Fibroblast of mammary gland (primary cell): ENCODE data around the gene RGS17.
"Not testable (repeated sequence)": the region's sequence is repeated elsewhere in the genome, so short reads cannot be mapped to it uniquely, and the experiment has no call there.

Experiments
- DNase-seq: peaks from one replicate; pipeline ENCODE4 v3.0.0-alpha.2; 2010; ENCODE audit warnings: low read depth
- H3K4me3 ChIP-seq: 2 replicates; pipeline ENCODE4 v1.5.1; 2011; ENCODE audit warnings: low read depth, mild to moderate bottlenecking, low read length, moderate library complexity; ENCODE audit not compliant: control insufficient read depth
- CTCF ChIP-seq: conservative IDR thresholded peaks from 2 replicates; pipeline ENCODE4 v1.5.1; 2011; ENCODE audit warnings: low read depth, low read length, inconsistent platforms; ENCODE audit not compliant: control insufficient read depth, insufficient read depth

The RGS17 gene

GRCh38 chr6:153143200-153143599 is 12.1 kb upstream of the RGS17 start:
- no peak for TF ChIP-seq CTCF

GRCh38 chr6:153140299-153140698 is 9.2 kb upstream of the RGS17 start:
- TF ChIP-seq CTCF: no peak
- H3K4me3 ChIP-seq: no peak overlapping the region
- DNase-seq: no peak

More at GRCh38 chr6:153143200-153143599, 12.1 kb upstream of the RGS17 start:
- DNase-seq: no peak
- no peak overlapping the region for H3K4me3 ChIP-seq

GRCh38 chr6:153138930-153139329 is 7.8 kb upstream of the RGS17 start:
- no peak overlapping the region for H3K4me3 ChIP-seq
- DNase-seq: no peak

GRCh38 chr6:153135681-153136080 is 4.6 kb upstream of the RGS17 start:
- no peak overlapping the region for H3K4me3 ChIP-seq
- DNase-seq: no peak
- TF ChIP-seq CTCF: no peak

More at GRCh38 chr6:153138930-153139329, 7.8 kb upstream of the RGS17 start:
- no peak for TF ChIP-seq CTCF

- DNase-seq, H3K4me3 ChIP-seq: not testable (repeated sequence)
Measured at GRCh38 chr6:153133667-153134066, 2.6 kb upstream of the RGS17 start.

GRCh38 chr6:153130515-153131036 is 506 bp downstream of the RGS17 start:
- no peak for DNase-seq
- H3K4me3 ChIP-seq: peak overlapping the region; percentile 93
- no peak for TF ChIP-seq CTCF

GRCh38 chr6:153129873-153130514 is 1.1 kb downstream of the RGS17 start:
- no peak for DNase-seq
- peak overlapping the region; percentile 93 for H3K4me3 ChIP-seq
- TF ChIP-seq CTCF: no peak
